ENCODE results near the gene ST8SIA4. TPM values are rescaled to one million over a fixed set of nuclear protein-coding genes. Genes with fewer than 3 reads are reported as not detected.
A peak's percentile ranks its signal among the peaks of the same experiment; 100 is the strongest.

The ST8SIA4 gene
- total and polyA plus RNA-seq, 10 of the 15 experiments (the other 5 are each of a cell fraction or from before 2014, with no cell fraction given): 4.4 to 30.9 (median 19.5) TPM

DNA sequence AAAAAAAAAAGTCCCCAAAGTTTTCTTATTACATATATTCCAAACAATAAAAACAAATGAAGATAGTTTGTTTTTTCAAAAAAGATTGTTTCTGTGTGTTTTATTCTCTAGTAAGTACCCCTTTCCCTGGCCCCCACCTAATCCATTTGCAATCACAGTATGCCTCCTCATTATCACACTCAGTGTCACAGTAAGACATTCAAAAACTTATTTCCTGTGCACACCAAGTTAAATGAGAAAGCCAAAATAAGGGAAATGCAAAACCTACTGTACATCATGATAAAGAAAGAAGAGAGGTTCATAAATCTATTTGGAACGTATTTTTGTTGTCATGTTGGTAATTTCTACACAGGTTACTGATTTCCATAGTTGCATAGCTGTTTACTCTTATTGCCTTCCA, 62.3 kb downstream of the ST8SIA4 start (continued):
- TF ChIP-seq RELA (IDR thresholded peaks at IDR 0.05; ENCODE audit: borderline replicate concordance, partially characterized antibody): no peak
- no peak for TF ChIP-seq RFX5 (IDR thresholded peaks at IDR 0.05; ENCODE audit: low read depth, low read length)
- TF ChIP-seq CEBPB (IDR thresholded peaks at IDR 0.05; ENCODE audit: borderline replicate concordance in 1 of 2, low read depth in 2 of 2, low read length in 2 of 2): no peak; a peak in 1 of 4 replicates
- TF ChIP-seq BRCA1 (IDR thresholded peaks at IDR 0.05; ENCODE audit: low read depth, low read length): no peak
- peak; percentile 19; the same call in 1 of the 2 replicates for TF ChIP-seq MTA3 (IDR thresholded peaks at IDR 0.05; ENCODE audit: borderline replicate concordance, low read length)
- TF ChIP-seq TAF1 (IDR thresholded peaks at IDR 0.05; ENCODE audit: borderline replicate concordance, low read depth, low read length): no peak

DNA sequence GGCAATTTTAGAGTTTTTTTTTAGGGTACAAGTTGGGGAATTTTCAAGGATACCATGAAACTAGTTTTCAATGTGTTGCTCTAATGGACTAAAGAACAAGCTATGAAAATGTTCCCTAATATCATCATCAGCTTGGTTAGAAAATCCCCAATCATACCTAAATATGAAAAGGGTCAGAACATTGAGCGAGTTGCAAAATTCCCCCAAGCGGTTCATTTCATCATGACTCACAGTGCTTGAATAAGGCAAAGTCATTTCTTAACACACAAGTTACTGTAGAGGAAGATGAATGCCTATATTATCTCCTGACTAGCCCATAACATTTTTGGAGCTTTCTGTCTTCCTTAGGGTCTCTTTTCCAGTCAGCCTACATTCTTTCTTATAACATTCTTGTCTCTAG, 62.7 kb downstream of the ST8SIA4 start:
- ChIA-PET SMC1A (ENCODE audit: uncharacterized antibody, unreplicated experiment) (interaction anchor here (0.7 to 13.2 kb wide), 17 partner anchors 10 to 170 kb away, joined by 3 to 303 read pairs (median 21); partner anchors contain the start of gene ST8SIA4), CTCF (interaction anchor here (0.9 to 7.5 kb wide), 15 partner anchors 9 to 204 kb away, joined by 3 to 43 read pairs (median 9); partner anchors contain the start of gene ST8SIA4), POLR2A (interaction anchor here (0.7 to 8.5 kb wide), 10 partner anchors 11 to 62 kb away, joined by 3 to 96 read pairs (median 5); partner anchors contain the start of gene ST8SIA4), RAD21 (ENCODE audit: unreplicated experiment) (interaction anchor here (1.0 to 9.7 kb wide), 14 partner anchors 11 to 68 kb away, joined by 3 to 289 read pairs (median 20); partner anchors contain the start of gene ST8SIA4)
- 0% methylated on average over 2 of the region's 2 CpGs for WGBS (ENCODE audit: insufficient coverage, insufficient replicate concordance, low lambda C conversion rate, missing lambda C conversion rate)
- H3K4me2 ChIP-seq (ENCODE audit: control insufficient read depth, insufficient read depth): no peak overlapping the region; the same call in 1 of the 2 replicates
- no peaks in the 10 kb centered on the region for H4K20me1 ChIP-seq (ENCODE audit: control insufficient read depth, insufficient read depth)
- no peak overlapping the region for H3K4me3 ChIP-seq
- in situ Hi-C loops (cut with MboI): no loop called here
- H3K9me3 ChIP-seq (replicated peaks; ENCODE audit: control insufficient read depth, insufficient read depth, low read length): peaks cover 4% of the 10 kb centered on the region; the same call in 2 of the 3 replicates
- no TSS peak for BruUV-seq (replicated peaks)
- FAIRE-seq: peak; percentile 88
- ATAC-seq: peak; percentile 84
- peak overlapping the region; percentile 85 for H3K27ac ChIP-seq (ENCODE audit: control insufficient read depth, insufficient read depth)
- intact Hi-C loops (cut with micrococcal nuclease; ENCODE audit: unreplicated experiment): loop anchor here (1.0 to 5.0 kb wide), 4 partner anchors 12 to 63 kb away; no protein-coding TSS in a partner anchor
- peaks cover 28% of the 10 kb centered on the region for H3K4me1 ChIP-seq (ENCODE audit: control insufficient read depth, insufficient read depth, low read length)
- peak overlapping the region; percentile 37; the same call in 1 of the 2 replicates for H3K9ac ChIP-seq (ENCODE audit: control insufficient read depth, insufficient read depth, low read length)
- peaks cover 20% of the 10 kb centered on the region for H3K79me2 ChIP-seq (ENCODE audit: control insufficient read depth, insufficient read depth, low read length)
- H2AFZ ChIP-seq (ENCODE audit: control insufficient read depth, low read depth, low read length): no peak overlapping the region; the same call in 1 of the 2 replicates
- peaks cover 0 to 3% of the 10 kb centered on the region in 2 experiments; a peak in 2 of 4 replicates for H3K36me3 ChIP-seq (ENCODE audit: control insufficient read depth in 2 of 2, insufficient read depth in 2 of 2, low read length in 1 of 2)
- H3K27me3 ChIP-seq (replicated peaks in 1 of 2; ENCODE audit: control insufficient read depth in 2 of 2, insufficient read depth in 2 of 2, low read length in 1 of 2): no peaks in the 10 kb centered on the region
- peak; percentile 81 for DNase-seq (ENCODE audit: low read depth, low spot score)
- TF ChIP-seq SPI1 (IDR thresholded peaks at IDR 0.05; ENCODE audit: borderline replicate concordance, insufficient read depth, low read depth, low read length) (no peak), SREBF1 (IDR thresholded peaks at IDR 0.05; ENCODE audit: low read length) (no peak), SMC3 (IDR thresholded peaks at IDR 0.05; ENCODE audit: borderline replicate concordance, low read length) (no peak), STAT3 (IDR thresholded peaks at IDR 0.05; ENCODE audit: low read depth, low read length) (0 out of 2 replicates have a peak, but pooled peaks have one; percentile 22), TAF1 (IDR thresholded peaks at IDR 0.05; ENCODE audit: borderline replicate concordance, low read depth, low read length) (no peak), PAX8 (IDR thresholded peaks at IDR 0.05) (0 out of 2 replicates have a peak, but pooled peaks have one; percentile 17), MEF2B (IDR thresholded peaks at IDR 0.05; ENCODE audit: partially characterized antibody, poor library complexity, severe bottlenecking) (no peak), RAD51 (IDR thresholded peaks at IDR 0.05) (no peak)
- TF ChIP-seq, protein P1, sequence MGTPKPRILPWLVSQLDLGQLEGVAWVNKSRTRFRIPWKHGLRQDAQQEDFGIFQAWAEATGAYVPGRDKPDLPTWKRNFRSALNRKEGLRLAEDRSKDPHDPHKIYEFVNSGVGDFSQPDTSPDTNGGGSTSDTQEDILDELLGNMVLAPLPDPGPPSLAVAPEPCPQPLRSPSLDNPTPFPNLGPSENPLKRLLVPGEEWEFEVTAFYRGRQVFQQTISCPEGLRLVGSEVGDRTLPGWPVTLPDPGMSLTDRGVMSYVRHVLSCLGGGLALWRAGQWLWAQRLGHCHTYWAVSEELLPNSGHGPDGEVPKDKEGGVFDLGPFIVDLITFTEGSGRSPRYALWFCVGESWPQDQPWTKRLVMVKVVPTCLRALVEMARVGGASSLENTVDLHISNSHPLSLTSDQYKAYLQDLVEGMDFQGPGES (IDR thresholded peaks at IDR 0.05): no peak
- TF ChIP-seq, protein P2, sequence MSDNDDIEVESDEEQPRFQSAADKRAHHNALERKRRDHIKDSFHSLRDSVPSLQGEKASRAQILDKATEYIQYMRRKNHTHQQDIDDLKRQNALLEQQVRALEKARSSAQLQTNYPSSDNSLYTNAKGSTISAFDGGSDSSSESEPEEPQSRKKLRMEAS (IDR thresholded peaks at IDR 0.05; ENCODE audit: low read depth, low read length): no peak
- TF ChIP-seq, protein P3, sequence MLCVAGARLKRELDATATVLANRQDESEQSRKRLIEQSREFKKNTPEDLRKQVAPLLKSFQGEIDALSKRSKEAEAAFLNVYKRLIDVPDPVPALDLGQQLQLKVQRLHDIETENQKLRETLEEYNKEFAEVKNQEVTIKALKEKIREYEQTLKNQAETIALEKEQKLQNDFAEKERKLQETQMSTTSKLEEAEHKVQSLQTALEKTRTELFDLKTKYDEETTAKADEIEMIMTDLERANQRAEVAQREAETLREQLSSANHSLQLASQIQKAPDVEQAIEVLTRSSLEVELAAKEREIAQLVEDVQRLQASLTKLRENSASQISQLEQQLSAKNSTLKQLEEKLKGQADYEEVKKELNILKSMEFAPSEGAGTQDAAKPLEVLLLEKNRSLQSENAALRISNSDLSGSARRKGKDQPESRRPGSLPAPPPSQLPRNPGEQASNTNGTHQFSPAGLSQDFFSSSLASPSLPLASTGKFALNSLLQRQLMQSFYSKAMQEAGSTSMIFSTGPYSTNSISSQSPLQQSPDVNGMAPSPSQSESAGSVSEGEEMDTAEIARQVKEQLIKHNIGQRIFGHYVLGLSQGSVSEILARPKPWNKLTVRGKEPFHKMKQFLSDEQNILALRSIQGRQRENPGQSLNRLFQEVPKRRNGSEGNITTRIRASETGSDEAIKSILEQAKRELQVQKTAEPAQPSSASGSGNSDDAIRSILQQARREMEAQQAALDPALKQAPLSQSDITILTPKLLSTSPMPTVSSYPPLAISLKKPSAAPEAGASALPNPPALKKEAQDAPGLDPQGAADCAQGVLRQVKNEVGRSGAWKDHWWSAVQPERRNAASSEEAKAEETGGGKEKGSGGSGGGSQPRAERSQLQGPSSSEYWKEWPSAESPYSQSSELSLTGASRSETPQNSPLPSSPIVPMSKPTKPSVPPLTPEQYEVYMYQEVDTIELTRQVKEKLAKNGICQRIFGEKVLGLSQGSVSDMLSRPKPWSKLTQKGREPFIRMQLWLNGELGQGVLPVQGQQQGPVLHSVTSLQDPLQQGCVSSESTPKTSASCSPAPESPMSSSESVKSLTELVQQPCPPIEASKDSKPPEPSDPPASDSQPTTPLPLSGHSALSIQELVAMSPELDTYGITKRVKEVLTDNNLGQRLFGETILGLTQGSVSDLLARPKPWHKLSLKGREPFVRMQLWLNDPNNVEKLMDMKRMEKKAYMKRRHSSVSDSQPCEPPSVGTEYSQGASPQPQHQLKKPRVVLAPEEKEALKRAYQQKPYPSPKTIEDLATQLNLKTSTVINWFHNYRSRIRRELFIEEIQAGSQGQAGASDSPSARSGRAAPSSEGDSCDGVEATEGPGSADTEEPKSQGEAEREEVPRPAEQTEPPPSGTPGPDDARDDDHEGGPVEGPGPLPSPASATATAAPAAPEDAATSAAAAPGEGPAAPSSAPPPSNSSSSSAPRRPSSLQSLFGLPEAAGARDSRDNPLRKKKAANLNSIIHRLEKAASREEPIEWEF (IDR thresholded peaks at IDR 0.05; ENCODE audit: insufficient replicate concordance, low read depth, low read length): no peak

Data from GM12878 (cell line).